Epithelial cell of esophagus (primary cell): ENCODE measurements around the gene THUMPD2.
"Not testable (repeated sequence)": the region's sequence is repeated elsewhere in the genome, so short reads cannot be mapped to it uniquely, and the experiment has no call there.

Source experiments
- DNase-seq: peaks from one replicate; pipeline ENCODE4 v3.0.0; 2010; ENCODE audit warnings: low read depth
- H3K4me3 ChIP-seq: 2 replicates; pipeline ENCODE4 v1.5.1; 2011; ENCODE audit warnings: mild to moderate bottlenecking, low read length, control low read depth
- CTCF ChIP-seq: IDR thresholded peaks from 2 replicates; pipeline ENCODE4 v1.5.1; 2011; ENCODE audit warnings: low read depth, mild to moderate bottlenecking, low read length, control low read depth, inconsistent platforms; ENCODE audit not compliant: insufficient read depth; ENCODE audit errors: missing control alignments

THUMPD2 gene

GRCh38 chr2:39728941-39729351 is 50.1 kb downstream of the THUMPD2 start:
- peak; percentile 55 for DNase-seq
- peak; percentile 82 for TF ChIP-seq CTCF
- no peak overlapping the region for H3K4me3 ChIP-seq

- DNase-seq, H3K4me3 ChIP-seq: not testable (repeated sequence)
These were observed 51.0 kb downstream of the THUMPD2 start for GRCh38 chr2:39728085-39728484.

- H3K4me3 ChIP-seq = no peak overlapping the region
- peak; percentile 43 for DNase-seq
- TF ChIP-seq CTCF = no peak
These were observed 53.7 kb downstream of the THUMPD2 start for GRCh38 chr2:39725401-39725800.

GRCh38 chr2:39724828-39725144 is 54.3 kb downstream of the THUMPD2 start:
- peak; percentile 43 for DNase-seq
- no peak overlapping the region for H3K4me3 ChIP-seq
- TF ChIP-seq CTCF = no peak

- no peak overlapping the region for H3K4me3 ChIP-seq
- TF ChIP-seq CTCF = no peak
- no peak for DNase-seq
These were observed 54.9 kb downstream of the THUMPD2 start for GRCh38 chr2:39723946-39724827.

- no peak for DNase-seq
- TF ChIP-seq CTCF = no peak
- H3K4me3 ChIP-seq = no peak overlapping the region
These were observed 55.6 kb downstream of the THUMPD2 start for GRCh38 chr2:39723497-39723896.

GRCh38 chr2:39720970-39721369 is 58.1 kb downstream of the THUMPD2 start:
- TF ChIP-seq CTCF = no peak
- no peak for DNase-seq
- H3K4me3 ChIP-seq = no peak overlapping the region
